DMS 273 (cell line): ENCODE results near the gene TSPAN16.
A peak's percentile ranks its signal among the peaks of the same experiment; 100 is the strongest.
"Not testable (repeated sequence)": the region's sequence is repeated elsewhere in the genome, so short reads cannot be mapped to it uniquely, and the experiment has no call there.

ENCODE experiments used
- DNase-seq: peaks from one replicate; lab custom pipeline; 2025; ENCODE audit not compliant: unreplicated experiment; lab: John Stamatoyannopoulos, UW

Gene TSPAN16

GRCh38 chr19:11339254-11340098 is 43.5 kb downstream of the TSPAN16 start, which contains the start of gene RAB3D:
TSS of gene RAB3D (minus strand) at chr19:11339657. CDS start at chr19:11337399, 2,258 bp downstream.
- peak; percentile 96 for DNase-seq

GRCh38 chr19:11340099-11340467 is 44.1 kb downstream of the TSPAN16 start:
- not testable (repeated sequence) for DNase-seq

- no peak for DNase-seq
Observed at GRCh38 chr19:11342429-11342828, 46.5 kb downstream of the TSPAN16 start.

GRCh38 chr19:11345122-11345803 is 49.3 kb downstream of the TSPAN16 start:
- peak; percentile 34 for DNase-seq

GRCh38 chr19:11346104-11346940 is 50.4 kb downstream of the TSPAN16 start, which contains the start of the genes CCDC159 and TMEM205:
TSS of gene CCDC159 (plus strand) at chr19:11346519. CDS start at chr19:11346607, 88 bp downstream.
TSS of gene TMEM205 (minus strand) at chr19:11346268. CDS start at chr19:11345619, 649 bp downstream.
- peak; percentile 100 for DNase-seq

- DNase-seq = peak; percentile 50
Observed at GRCh38 chr19:11347546-11348039, 51.6 kb downstream of the TSPAN16 start.

GRCh38 chr19:11349171-11349570 is 53.2 kb downstream of the TSPAN16 start:
- no peak for DNase-seq

GRCh38 chr19:11354102-11354501 is 58.1 kb downstream of the TSPAN16 start:
- not testable (repeated sequence) for DNase-seq

- peak; percentile 95 for DNase-seq
Observed at GRCh38 chr19:11355160-11356073, 59.5 kb downstream of the TSPAN16 start, which contains the start of gene PLPPR2. TSS of gene PLPPR2 (plus strand) at chr19:11355432. CDS start at chr19:11357674, 2,242 bp downstream.

- no peak for DNase-seq
Observed at GRCh38 chr19:11356074-11356397, 60.1 kb downstream of the TSPAN16 start.

GRCh38 chr19:11356676-11357550 is 61.0 kb downstream of the TSPAN16 start:
- peak; percentile 59 for DNase-seq

GRCh38 chr19:11359421-11359820 is 63.5 kb downstream of the TSPAN16 start:
- DNase-seq = no peak

GRCh38 chr19:11361037-11361770 is 65.2 kb downstream of the TSPAN16 start:
- peak; percentile 61 for DNase-seq

GRCh38 chr19:11361771-11362731 is 66.1 kb downstream of the TSPAN16 start:
- DNase-seq = no peak

- DNase-seq = no peak
Observed at GRCh38 chr19:11363881-11364280, 67.9 kb downstream of the TSPAN16 start.

GRCh38 chr19:11364296-11364904 is 68.4 kb downstream of the TSPAN16 start:
- no peak for DNase-seq

GRCh38 chr19:11364935-11365334 is 69.0 kb downstream of the TSPAN16 start:
- DNase-seq = peak; percentile 58
